H1 (cell line): Measurements from ENCODE around the gene EPHA3. TPM values are rescaled to one million over a fixed set of nuclear protein-coding genes. Genes with fewer than 3 reads are reported as not detected.

ENCODE experiments used
- CTCF ChIA-PET: fragments of 300-600 bp; sonication (Branson Sonifier 250); formaldehyde crosslinking; loops from one replicate; lab custom pipeline; 2021; ENCODE audit not compliant: partially characterized antibody; lab: Charles Lee
- POLR2A ChIA-PET: fragments of 300-600 bp; sonication (Branson Sonifier 250); formaldehyde crosslinking; loops from one replicate; lab custom pipeline; 2021; ENCODE audit warnings: inconsistent platforms; ENCODE audit not compliant: partially characterized antibody; lab: Charles Lee
- DNase-seq, 2 experiments: peaks; one replicate each; pipeline versions ENCODE4 v3.0.0 to v3.0.0-alpha.2; 2010 to 2022; ENCODE audit warnings: low spot score in 2 of 2, low read depth in 1 of 2, mixed read lengths in 1 of 2
- FAIRE-seq: peaks from 2 replicates; lab custom pipeline; 2011; peaks lifted over from hg19 to GRCh38; lab: Jason Lieb, UNC
- H2AFZ ChIP-seq: 2 replicates; pipeline ENCODE4 v1.8.1; 2012; ENCODE audit warnings: low read length, inconsistent platforms
- H2AK5ac ChIP-seq: 2 replicates; pipeline ENCODE4 v1.6.1; 2013; ENCODE audit warnings: low read depth, low read length
- H2BK120ac ChIP-seq: replicated peaks from 2 replicates; pipeline ENCODE3; 2013; ENCODE audit warnings: low read depth, low read length, inconsistent platforms
- H2BK12ac ChIP-seq: 2 replicates; pipeline ENCODE4 v1.6.1; 2013; ENCODE audit warnings: low read depth, low read length
- H2BK15ac ChIP-seq: 2 replicates; pipeline ENCODE4 v1.6.1; 2013; ENCODE audit warnings: low read length
- H2BK20ac ChIP-seq: 2 replicates; pipeline ENCODE4 v1.6.1; 2013; ENCODE audit warnings: low read length
- H2BK5ac ChIP-seq: 2 replicates; pipeline ENCODE4 v1.6.1; 2013; ENCODE audit warnings: low read depth, low read length
- H3K14ac ChIP-seq: 2 replicates; pipeline ENCODE4 v1.6.1; 2013; ENCODE audit warnings: inconsistent platforms; ENCODE audit not compliant: insufficient read length
- H3K18ac ChIP-seq: 2 replicates; pipeline ENCODE4 v1.6.1; 2013; ENCODE audit warnings: low read length; ENCODE audit errors: extremely low read depth
- H3K23ac ChIP-seq: 2 replicates; pipeline ENCODE4 v1.6.1; 2013; ENCODE audit warnings: inconsistent platforms; ENCODE audit not compliant: insufficient read length
- H3K23me2 ChIP-seq: 2 replicates; pipeline ENCODE4 v1.6.1; 2013; ENCODE audit warnings: low read depth, low read length
- H3K27ac ChIP-seq: 2 replicates; pipeline ENCODE4 v1.6.1; 2011; ENCODE audit warnings: low read depth, low read length, inconsistent platforms
- H3K27me3 ChIP-seq, 4 experiments: replicated peaks in 1 of 4; 1 replicate in 1 of 4; 2 replicates in 3 of 4; pipeline versions ENCODE4 v1.6.1 to v1.8.1; 2011 to 2013; ENCODE audit warnings: low read length in 3 of 4, mild to moderate bottlenecking in 3 of 4, inconsistent platforms in 2 of 4, mixed read lengths in 2 of 4, moderate library complexity in 1 of 4; ENCODE audit not compliant: control insufficient read depth in 3 of 4, insufficient read depth in 3 of 4; ENCODE audit errors: extremely low read depth in 1 of 4
- H3K36me3 ChIP-seq, 4 experiments: 2 replicates each; pipeline versions ENCODE4 v1.6.1 to v1.8.1; 2011 to 2013; ENCODE audit warnings: mild to moderate bottlenecking in 4 of 4, low read length in 3 of 4, moderate library complexity in 2 of 4, control low read depth in 1 of 4, inconsistent platforms in 1 of 4; ENCODE audit not compliant: insufficient read depth in 4 of 4, control insufficient read depth in 2 of 4
- H3K4ac ChIP-seq: replicated peaks from 2 replicates; pipeline ENCODE3; 2013; ENCODE audit warnings: low read length, low read depth, mixed read lengths, inconsistent platforms; ENCODE audit not compliant: insufficient read length
- H3K4me1 ChIP-seq, 4 experiments: replicated peaks in 1 of 4; 1 replicate in 1 of 4; 2 replicates in 3 of 4; pipeline versions ENCODE4 v1.6.1 to v1.8.1; 2011 to 2013; ENCODE audit warnings: low read length in 3 of 4, inconsistent platforms in 2 of 4, mixed read lengths in 1 of 4; ENCODE audit not compliant: insufficient read depth in 4 of 4, control insufficient read depth in 3 of 4
- H3K4me2 ChIP-seq, 2 experiments: 2 replicates each; pipeline versions ENCODE4 v1.6.1 to v1.8.1; 2011 to 2013; ENCODE audit warnings: low read depth in 2 of 2, low read length in 2 of 2, control low read depth in 1 of 2, inconsistent platforms in 1 of 2, mild to moderate bottlenecking in 1 of 2; ENCODE audit not compliant: insufficient read depth in 1 of 2
- H3K4me3 ChIP-seq, 4 experiments: fragments of 200-600, 300-600 bp in 1 of 4; sonication (generic), shearing (Covaris generic), sonication (Bioruptor Twin) in 1 of 4; 2 replicates each; pipeline versions ENCODE4 v1.5.1 to v1.8.1; 2011 to 2016; ENCODE audit warnings: low read length in 4 of 4, low read depth in 3 of 4, control low read depth in 2 of 4, inconsistent platforms in 2 of 4, mild to moderate bottlenecking in 2 of 4, mixed read lengths in 1 of 4, moderate library complexity in 1 of 4; ENCODE audit not compliant: insufficient read depth in 2 of 4; ENCODE audit errors: extremely low read depth in 1 of 4
- H3K56ac ChIP-seq: replicated peaks from 2 replicates; pipeline ENCODE3; 2013; ENCODE audit warnings: low read depth, mild to moderate bottlenecking, mixed read lengths, low read length, inconsistent platforms; ENCODE audit not compliant: insufficient read length
- H3K79me1 ChIP-seq: 2 replicates; pipeline ENCODE4 v1.6.1; 2013; ENCODE audit warnings: low read depth, low read length, control low read depth
- H3K79me2 ChIP-seq, 2 experiments: 2 replicates each; pipeline versions ENCODE4 v1.6.1 to v1.8.1; 2012 to 2013; ENCODE audit warnings: low read length in 2 of 2, mild to moderate bottlenecking in 2 of 2, inconsistent platforms in 1 of 2; ENCODE audit not compliant: insufficient read depth in 2 of 2, control insufficient read depth in 1 of 2
- H3K9ac ChIP-seq, 4 experiments: replicated peaks in 1 of 4; 1 replicate in 1 of 4; 2 replicates in 3 of 4; pipeline versions ENCODE4 v1.6.1 to v1.8.1; 2011 to 2013; ENCODE audit warnings: low read depth in 3 of 4, low read length in 3 of 4, control low read depth in 2 of 4, mild to moderate bottlenecking in 2 of 4, moderate library complexity in 2 of 4, inconsistent platforms in 1 of 4; ENCODE audit errors: extremely low read depth in 1 of 4
- H3K9me3 ChIP-seq, 2 experiments: 2 replicates each; pipeline versions ENCODE4 v1.6.1 to v1.8.1; 2012 to 2013; ENCODE audit warnings: mild to moderate bottlenecking in 2 of 2, moderate library complexity in 2 of 2, control low read depth in 1 of 2, inconsistent platforms in 1 of 2, low read depth in 1 of 2, low read length in 1 of 2, mixed read lengths in 1 of 2; ENCODE audit not compliant: insufficient read depth in 2 of 2
- H4K20me1 ChIP-seq, 2 experiments: replicated peaks in 1 of 2; 2 replicates each; pipeline versions ENCODE3 to v1.8.1; 2011 to 2013; ENCODE audit warnings: inconsistent platforms in 2 of 2, low read length in 2 of 2, mild to moderate bottlenecking in 1 of 2; ENCODE audit not compliant: insufficient read depth in 2 of 2, control insufficient read depth in 1 of 2
- H4K5ac ChIP-seq: 2 replicates; pipeline ENCODE4 v1.6.1; 2013; ENCODE audit warnings: low read length, low read depth, mixed read lengths, inconsistent platforms; ENCODE audit not compliant: insufficient read length
- H4K8ac ChIP-seq: 2 replicates; pipeline ENCODE4 v1.8.0; 2013; ENCODE audit warnings: mild to moderate bottlenecking, moderate library complexity, low read length, inconsistent platforms; ENCODE audit not compliant: insufficient read depth; ENCODE audit errors: extremely low read depth
- H4K91ac ChIP-seq: replicated peaks from 2 replicates; pipeline ENCODE3; 2013; ENCODE audit warnings: low read length, mixed read lengths, inconsistent platforms; ENCODE audit not compliant: insufficient read length
- BRCA1 ChIP-seq: IDR thresholded peaks from 2 replicates; pipeline ENCODE4 v1.6.1; 2012; ENCODE audit warnings: low read depth, low read length, improper control_type of control experiment
- PHF8 ChIP-seq: fragments of 200-600 bp; sonication (generic); conservative IDR thresholded peaks from 2 replicates; pipeline ENCODE4 v1.7.1; 2012; ENCODE audit warnings: low read depth, mild to moderate bottlenecking, inconsistent platforms, low read length, moderate library complexity
- WGBS, 2 experiments: shearing (Covaris generic) in 1 of 2; methylation state at CpG; one replicate each; pipeline versions ENCODE4 v1.1.6 to v1.1.7; 2013 to 2015; ENCODE audit warnings: low lambda C conversion rate in 2 of 2, mixed read lengths in 2 of 2, inconsistent platforms in 1 of 2, low coverage in 1 of 2, missing lambda C conversion rate in 1 of 2; ENCODE audit not compliant: insufficient replicate concordance in 2 of 2, insufficient coverage in 1 of 2, insufficient read length in 1 of 2; ENCODE audit errors: extremely low coverage in 1 of 2, missing lambda C conversion rate in 1 of 2; 5-methylcytosine and 5-hydroxymethylcytosine counted together
- polyA plus RNA-seq, 7 experiments: library from polyadenylated mRNA; depleted of rRNA in 3 of 7; stranded (reverse) in 5 of 7; unstranded in 2 of 7; fragments of >200 nt in 5 of 7; fragments of 200-250 nt in 2 of 7; gene quantifications; 1 replicate in 5 of 7; 2 replicates in 1 of 7; 4 replicates in 1 of 7; pipeline versions ENCODE4 v1.2.1 to v1.2.3, GENCODE V29; 2011 to 2013; ENCODE audit warnings: missing spikeins in 2 of 7, mixed read lengths in 2 of 7
- total RNA-seq: library from RNA; stranded (reverse); fragmentation: NEBNext Ultra II Directional; extraction: Animal tissue kit (Norgen Biotek cat#: 25700); gene quantifications from 2 replicates; pipeline ENCODE4 v1.2.1, GENCODE V29; 2021
- TF ChIP-seq, protein P1 (sequence below): IDR thresholded peaks from 2 replicates; pipeline ENCODE4 v1.6.1; 2012; ENCODE audit warnings: inconsistent platforms

The EPHA3 gene
- total and polyA plus RNA-seq, 2 of the 8 experiments (the other 6 are each of a cell fraction or from before 2014, with no cell fraction given): 0.09 to 0.22 TPM

- Histone ChIP-seq H2BK12ac (no peak overlapping the region), H3K79me2 (no peaks in the 10 kb centered on the region), H3K9ac (no peak overlapping the region), H2BK20ac (no peak overlapping the region), H2BK15ac (no peak overlapping the region), H4K8ac (no peak overlapping the region), H3K4me3 (no peak overlapping the region), H3K27ac (no peak overlapping the region), H2BK120ac (no peak overlapping the region), H3K14ac (no peak overlapping the region), H3K27me3 (no peaks in the 10 kb centered on the region), H2AFZ (no peak overlapping the region), H3K36me3 (no peaks in the 10 kb centered on the region), H4K20me1 (no peaks in the 10 kb centered on the region), H3K79me1 (no peaks in the 10 kb centered on the region), H3K23me2 (no peaks in the 10 kb centered on the region), H3K18ac (no peak overlapping the region), H4K91ac (no peak overlapping the region), H3K23ac (no peak overlapping the region), H3K4me1 (no peaks in the 10 kb centered on the region), H3K4me2 (no peak overlapping the region), H3K4ac (no peak overlapping the region), H3K9me3 (no peaks in the 10 kb centered on the region), H2AK5ac (no peak overlapping the region), H2BK5ac (no peak overlapping the region), H3K56ac (no peak overlapping the region), H4K5ac (no peak overlapping the region)
- no peak for DNase-seq
- CTCF ChIA-PET: no interaction called here
- FAIRE-seq: no peak
- POLR2A ChIA-PET: no interaction called here
- WGBS, 2 experiments: 85% methylated on average over 4 of the region's 4 CpGs; no CpG with 5 or more reads in 1 of the 2 experiments
- no peak for TF ChIP-seq BRCA1
- TF ChIP-seq PHF8: no peak
- TF ChIP-seq, protein P1, sequence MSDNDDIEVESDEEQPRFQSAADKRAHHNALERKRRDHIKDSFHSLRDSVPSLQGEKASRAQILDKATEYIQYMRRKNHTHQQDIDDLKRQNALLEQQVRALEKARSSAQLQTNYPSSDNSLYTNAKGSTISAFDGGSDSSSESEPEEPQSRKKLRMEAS: no peak
Measured at GRCh38 chr3:89474333-89475130, 367.1 kb downstream of the EPHA3 start.
